DND-41 (cell line): ENCODE data around the gene DCC.

ENCODE experiments used
- EZH2 ChIP-seq: IDR thresholded peaks from 3 replicates; pipeline ENCODE4 v1.6.1; 2012; ENCODE audit warnings: borderline replicate concordance, low read depth, mild to moderate bottlenecking, moderate library complexity, low read length, inconsistent platforms; ENCODE audit not compliant: severe bottlenecking
- TF ChIP-seq, protein P1 (sequence below): IDR thresholded peaks from 2 replicates; pipeline ENCODE4 v1.5.1; 2012; ENCODE audit warnings: borderline replicate concordance, low read length, moderate library complexity, mild to moderate bottlenecking; ENCODE audit not compliant: poor library complexity, severe bottlenecking; ENCODE audit errors: extremely low read depth

DNA sequence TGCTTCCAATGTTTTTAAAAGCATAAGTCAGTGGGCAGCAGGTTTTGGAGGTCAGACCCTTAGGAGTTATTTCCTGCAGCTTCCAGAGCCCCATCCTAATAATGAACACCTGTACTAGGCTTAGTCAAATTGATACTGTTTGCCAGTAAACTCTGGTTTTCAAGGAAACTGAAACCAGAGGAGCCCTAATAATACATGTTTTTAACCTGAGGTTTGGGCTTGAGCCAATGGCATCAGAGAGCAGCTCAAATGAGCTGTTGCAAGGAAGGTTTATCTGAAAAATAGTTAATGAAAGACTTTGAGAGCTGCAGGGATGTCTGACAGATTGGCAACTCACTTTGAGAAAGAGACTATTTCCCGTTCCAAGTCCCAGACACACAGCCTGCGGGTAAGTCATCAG, 54.6 kb downstream of the DCC start:
- TF ChIP-seq, protein P1, sequence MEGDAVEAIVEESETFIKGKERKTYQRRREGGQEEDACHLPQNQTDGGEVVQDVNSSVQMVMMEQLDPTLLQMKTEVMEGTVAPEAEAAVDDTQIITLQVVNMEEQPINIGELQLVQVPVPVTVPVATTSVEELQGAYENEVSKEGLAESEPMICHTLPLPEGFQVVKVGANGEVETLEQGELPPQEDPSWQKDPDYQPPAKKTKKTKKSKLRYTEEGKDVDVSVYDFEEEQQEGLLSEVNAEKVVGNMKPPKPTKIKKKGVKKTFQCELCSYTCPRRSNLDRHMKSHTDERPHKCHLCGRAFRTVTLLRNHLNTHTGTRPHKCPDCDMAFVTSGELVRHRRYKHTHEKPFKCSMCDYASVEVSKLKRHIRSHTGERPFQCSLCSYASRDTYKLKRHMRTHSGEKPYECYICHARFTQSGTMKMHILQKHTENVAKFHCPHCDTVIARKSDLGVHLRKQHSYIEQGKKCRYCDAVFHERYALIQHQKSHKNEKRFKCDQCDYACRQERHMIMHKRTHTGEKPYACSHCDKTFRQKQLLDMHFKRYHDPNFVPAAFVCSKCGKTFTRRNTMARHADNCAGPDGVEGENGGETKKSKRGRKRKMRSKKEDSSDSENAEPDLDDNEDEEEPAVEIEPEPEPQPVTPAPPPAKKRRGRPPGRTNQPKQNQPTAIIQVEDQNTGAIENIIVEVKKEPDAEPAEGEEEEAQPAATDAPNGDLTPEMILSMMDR: no peak
- TF ChIP-seq EZH2: no peak
